Activated gamma-delta T cell treated with Interleukin-2 at 50 U/mL for 16 hours (primary cell): ENCODE data around the gene AKR7A2.
"Not testable (repeated sequence)": the region's sequence is repeated elsewhere in the genome, so short reads cannot be mapped to it uniquely, and the experiment has no call there.

Experiments used
- DNase-seq: peaks from one replicate; pipeline ENCODE4 v3.0.0-alpha.2; 2020

Gene AKR7A2

GRCh38 chr1:19256301-19256700 lies 55.6 kb downstream of the AKR7A2 start:
- not testable (repeated sequence) for DNase-seq

- DNase-seq, result no peak
These were observed 56.7 kb downstream of the AKR7A2 start for GRCh38 chr1:19255288-19255687.

- DNase-seq, result no peak
These were observed 57.5 kb downstream of the AKR7A2 start for GRCh38 chr1:19254416-19254815.
